ENCODE data around the gene RGS3.
"Not testable (repeated sequence)": the region's sequence is repeated elsewhere in the genome, so short reads cannot be mapped to it uniquely, and the experiment has no call there.

The RGS3 gene

DNA sequence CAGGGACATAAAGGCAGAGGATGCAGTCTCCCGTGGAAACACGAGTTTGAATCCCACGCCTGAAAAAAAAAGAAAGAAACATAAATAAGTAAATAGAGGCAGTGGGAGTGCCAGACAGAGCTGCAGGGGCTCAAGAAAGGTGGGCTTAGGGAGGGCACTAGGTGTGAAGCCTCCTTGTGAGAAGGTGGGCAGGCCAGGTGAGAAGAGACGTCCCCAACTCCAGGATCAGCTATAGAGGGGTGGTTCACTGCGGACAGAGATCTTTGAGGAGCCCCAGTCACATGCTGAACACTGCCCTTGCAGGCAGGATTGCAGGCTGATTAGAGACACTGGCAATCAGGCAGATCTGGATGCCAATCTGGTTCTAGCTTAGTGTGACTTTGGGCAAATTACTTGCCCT lies 172.1 kb downstream of the RGS3 start:
- Histone ChIP-seq H3K4me2 (ENCODE audit: low read length) (no peak overlapping the region), H3K4ac (ENCODE audit: low read depth, low read length) (no peak overlapping the region), H2BK5ac (ENCODE audit: low read length) (no peak overlapping the region), H4K5ac (ENCODE audit: low read length) (no peak overlapping the region), H2BK15ac (replicated peaks; ENCODE audit: low read depth) (no peak overlapping the region), H3K79me1 (ENCODE audit: low read length) (no peaks in the 10 kb centered on the region), H3K27me3 (ENCODE audit: insufficient read depth, low read length, poor library complexity) (no peaks in the 10 kb centered on the region), H3K18ac (ENCODE audit: low read length) (no peak overlapping the region), H3K4me3 (ENCODE audit: low read length) (no peak overlapping the region), H3K23ac (ENCODE audit: low read length) (no peak overlapping the region), H4K8ac (ENCODE audit: low read depth, low read length) (no peak overlapping the region), H3K4me1 (ENCODE audit: control insufficient read depth, low read depth, low read length) (no peaks in the 10 kb centered on the region), H3K9ac (ENCODE audit: low read length) (no peak overlapping the region), H3K79me2 (ENCODE audit: control insufficient read depth, insufficient read depth, low read length) (no peaks in the 10 kb centered on the region), H3K36me3 (ENCODE audit: control insufficient read depth, insufficient read depth, low read length) (no peaks in the 10 kb centered on the region), H2AK5ac (ENCODE audit: low read length) (no peak overlapping the region), H2BK120ac (ENCODE audit: low read depth, low read length) (no peak overlapping the region), H3K27ac (ENCODE audit: low read depth, low read length) (no peak overlapping the region), H3K56ac (ENCODE audit: low read length) (no peak overlapping the region)
- WGBS (ENCODE audit: extremely low coverage, insufficient coverage, low lambda C conversion rate), result no CpG with 5 or more reads among the region's 5 CpGs
- DNase-seq, result no peak

DNA sequence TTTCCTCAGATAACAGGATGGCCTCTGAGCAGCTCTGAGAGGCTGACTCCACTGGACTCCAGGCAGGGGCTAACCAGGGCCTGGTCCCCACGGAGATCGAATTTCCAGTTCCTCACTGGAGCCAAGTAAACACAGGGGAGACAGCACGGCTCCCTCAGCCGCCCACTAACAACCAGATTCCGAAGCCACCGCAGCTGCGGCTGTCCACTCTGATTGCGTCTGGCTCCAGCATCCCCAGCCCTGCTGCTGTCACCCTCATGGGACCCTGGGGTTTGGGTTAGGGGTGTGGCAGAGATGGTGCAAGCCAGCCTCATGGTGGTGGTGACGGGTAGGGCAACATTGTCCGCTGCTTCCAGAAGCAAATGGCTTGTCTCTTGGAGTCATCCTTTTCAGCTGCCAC lies 172.6 kb downstream of the RGS3 start:
- no peaks in the 10 kb centered on the region for H3K79me2 ChIP-seq (ENCODE audit: control insufficient read depth, insufficient read depth, low read length)
- H4K8ac ChIP-seq (ENCODE audit: low read depth, low read length), result no peak overlapping the region
- H3K27ac ChIP-seq (ENCODE audit: low read depth, low read length), result no peak overlapping the region
- H3K79me1 ChIP-seq (ENCODE audit: low read length), result no peaks in the 10 kb centered on the region
- H3K4ac ChIP-seq (ENCODE audit: low read depth, low read length), result no peak overlapping the region
- H3K4me2 ChIP-seq (ENCODE audit: low read length), result no peak overlapping the region
- H3K23ac ChIP-seq (ENCODE audit: low read length), result no peak overlapping the region
- H3K9ac ChIP-seq (ENCODE audit: low read length), result no peak overlapping the region
- no peak overlapping the region for H3K18ac ChIP-seq (ENCODE audit: low read length)
- DNase-seq, result no peak
- no peak overlapping the region for H3K4me3 ChIP-seq (ENCODE audit: low read length)
- no peaks in the 10 kb centered on the region for H3K36me3 ChIP-seq (ENCODE audit: control insufficient read depth, insufficient read depth, low read length)
- H2BK15ac ChIP-seq (replicated peaks; ENCODE audit: low read depth), result no peak overlapping the region
- no peak overlapping the region for H2BK120ac ChIP-seq (ENCODE audit: low read depth, low read length)
- no CpG with 5 or more reads among the region's 10 CpGs for WGBS (ENCODE audit: extremely low coverage, insufficient coverage, low lambda C conversion rate)
- no peaks in the 10 kb centered on the region for H3K4me1 ChIP-seq (ENCODE audit: control insufficient read depth, low read depth, low read length)
- H2BK5ac ChIP-seq (ENCODE audit: low read length), result no peak overlapping the region
- H2AK5ac ChIP-seq (ENCODE audit: low read length), result no peak overlapping the region
- no peak overlapping the region for H4K5ac ChIP-seq (ENCODE audit: low read length)
- H3K56ac ChIP-seq (ENCODE audit: low read length), result no peak overlapping the region
- no peaks in the 10 kb centered on the region for H3K27me3 ChIP-seq (ENCODE audit: insufficient read depth, low read length, poor library complexity)

GRCh38 chr9:113636693-113637092 lies 173.2 kb downstream of the RGS3 start:
- H3K36me3 ChIP-seq (ENCODE audit: control insufficient read depth, insufficient read depth, low read length), result no peaks in the 10 kb centered on the region
- no peak overlapping the region for H2AK5ac ChIP-seq (ENCODE audit: low read length)
- no peaks in the 10 kb centered on the region for H3K79me1 ChIP-seq (ENCODE audit: low read length)
- H4K8ac ChIP-seq (ENCODE audit: low read depth, low read length), result no peak overlapping the region
- DNase-seq, result no peak
- no peak overlapping the region for H4K5ac ChIP-seq (ENCODE audit: low read length)
- no peak overlapping the region for H3K27ac ChIP-seq (ENCODE audit: low read depth, low read length)
- H3K27me3 ChIP-seq (ENCODE audit: insufficient read depth, low read length, poor library complexity), result no peaks in the 10 kb centered on the region
- H3K56ac ChIP-seq (ENCODE audit: low read length), result no peak overlapping the region
- H3K4me3 ChIP-seq (ENCODE audit: low read length), result no peak overlapping the region
- no peak overlapping the region for H2BK5ac ChIP-seq (ENCODE audit: low read length)
- no peak overlapping the region for H2BK120ac ChIP-seq (ENCODE audit: low read depth, low read length)
- no peak overlapping the region for H2BK15ac ChIP-seq (replicated peaks; ENCODE audit: low read depth)
- no CpG with 5 or more reads among the region's 6 CpGs for WGBS (ENCODE audit: extremely low coverage, insufficient coverage, low lambda C conversion rate)
- no peak overlapping the region for H3K18ac ChIP-seq (ENCODE audit: low read length)
- H3K4me2 ChIP-seq (ENCODE audit: low read length), result no peak overlapping the region
- no peaks in the 10 kb centered on the region for H3K4me1 ChIP-seq (ENCODE audit: control insufficient read depth, low read depth, low read length)
- no peak overlapping the region for H3K4ac ChIP-seq (ENCODE audit: low read depth, low read length)
- H3K23ac ChIP-seq (ENCODE audit: low read length), result no peak overlapping the region
- H3K9ac ChIP-seq (ENCODE audit: low read length), result no peak overlapping the region
- H3K79me2 ChIP-seq (ENCODE audit: control insufficient read depth, insufficient read depth, low read length), result no peaks in the 10 kb centered on the region

DNA sequence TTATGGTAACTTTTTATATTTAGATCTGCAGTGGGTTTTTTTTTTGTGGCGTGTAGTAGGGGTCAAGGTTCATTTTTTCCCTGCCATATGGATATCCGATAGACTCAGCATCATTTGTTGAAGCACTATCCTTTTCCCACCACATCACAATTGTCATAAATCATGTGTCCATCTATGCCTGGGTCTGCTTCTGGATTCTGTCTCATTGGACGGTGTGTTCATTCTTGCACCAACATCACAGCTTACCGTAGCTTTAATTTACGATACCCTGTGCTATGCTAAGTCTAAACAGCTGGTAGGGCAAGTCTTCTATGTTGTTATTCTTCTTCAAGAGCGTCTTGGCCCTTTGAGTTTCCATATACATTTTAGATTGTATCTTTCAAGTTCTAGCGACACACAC lies 175.0 kb downstream of the RGS3 start:
- no CpG with 5 or more reads among the region's 7 CpGs for WGBS (ENCODE audit: extremely low coverage, insufficient coverage, low lambda C conversion rate)
- Histone ChIP-seq H3K18ac (ENCODE audit: low read length) (no peak overlapping the region), H3K23ac (ENCODE audit: low read length) (no peak overlapping the region), H2BK120ac (ENCODE audit: low read depth, low read length) (no peak overlapping the region), H3K36me3 (ENCODE audit: control insufficient read depth, insufficient read depth, low read length) (no peaks in the 10 kb centered on the region), H3K27me3 (ENCODE audit: insufficient read depth, low read length, poor library complexity) (no peaks in the 10 kb centered on the region), H3K4me1 (ENCODE audit: control insufficient read depth, low read depth, low read length) (no peaks in the 10 kb centered on the region), H2BK5ac (ENCODE audit: low read length) (no peak overlapping the region), H3K4me2 (ENCODE audit: low read length) (no peak overlapping the region), H3K79me1 (ENCODE audit: low read length) (no peaks in the 10 kb centered on the region), H4K5ac (ENCODE audit: low read length) (no peak overlapping the region), H2AK5ac (ENCODE audit: low read length) (no peak overlapping the region), H3K27ac (ENCODE audit: low read depth, low read length) (no peak overlapping the region), H3K56ac (ENCODE audit: low read length) (no peak overlapping the region), H3K9ac (ENCODE audit: low read length) (no peak overlapping the region), H4K8ac (ENCODE audit: low read depth, low read length) (no peak overlapping the region), H3K79me2 (ENCODE audit: control insufficient read depth, insufficient read depth, low read length) (no peaks in the 10 kb centered on the region), H3K4ac (ENCODE audit: low read depth, low read length) (no peak overlapping the region), H2BK15ac (replicated peaks; ENCODE audit: low read depth) (no peak overlapping the region), H3K4me3 (ENCODE audit: low read length) (no peak overlapping the region)
- DNase-seq, result no peak

- Histone ChIP-seq H3K4ac (ENCODE audit: low read depth, low read length) (no peak overlapping the region), H3K36me3 (ENCODE audit: control insufficient read depth, insufficient read depth, low read length) (no peaks in the 10 kb centered on the region), H4K8ac (ENCODE audit: low read depth, low read length) (no peak overlapping the region), H2BK5ac (ENCODE audit: low read length) (no peak overlapping the region), H3K23ac (ENCODE audit: low read length) (no peak overlapping the region), H3K4me2 (ENCODE audit: low read length) (no peak overlapping the region), H3K4me1 (ENCODE audit: control insufficient read depth, low read depth, low read length) (no peaks in the 10 kb centered on the region), H2AK5ac (ENCODE audit: low read length) (no peak overlapping the region), H2BK120ac (ENCODE audit: low read depth, low read length) (no peak overlapping the region), H3K79me2 (ENCODE audit: control insufficient read depth, insufficient read depth, low read length) (no peaks in the 10 kb centered on the region), H3K4me3 (ENCODE audit: low read length) (no peak overlapping the region), H4K5ac (ENCODE audit: low read length) (no peak overlapping the region), H2BK15ac (replicated peaks; ENCODE audit: low read depth) (no peak overlapping the region), H3K56ac (ENCODE audit: low read length) (no peak overlapping the region), H3K27me3 (ENCODE audit: insufficient read depth, low read length, poor library complexity) (no peaks in the 10 kb centered on the region), H3K79me1 (ENCODE audit: low read length) (no peaks in the 10 kb centered on the region), H3K9ac (ENCODE audit: low read length) (no peak overlapping the region), H3K27ac (ENCODE audit: low read depth, low read length) (no peak overlapping the region), H3K18ac (ENCODE audit: low read length) (no peak overlapping the region)
- WGBS (ENCODE audit: extremely low coverage, insufficient coverage, low lambda C conversion rate), result no CpG with 5 or more reads among the region's 4 CpGs
- no peak for DNase-seq
Observed at GRCh38 chr9:113638897-113639296, 175.4 kb downstream of the RGS3 start.

DNA sequence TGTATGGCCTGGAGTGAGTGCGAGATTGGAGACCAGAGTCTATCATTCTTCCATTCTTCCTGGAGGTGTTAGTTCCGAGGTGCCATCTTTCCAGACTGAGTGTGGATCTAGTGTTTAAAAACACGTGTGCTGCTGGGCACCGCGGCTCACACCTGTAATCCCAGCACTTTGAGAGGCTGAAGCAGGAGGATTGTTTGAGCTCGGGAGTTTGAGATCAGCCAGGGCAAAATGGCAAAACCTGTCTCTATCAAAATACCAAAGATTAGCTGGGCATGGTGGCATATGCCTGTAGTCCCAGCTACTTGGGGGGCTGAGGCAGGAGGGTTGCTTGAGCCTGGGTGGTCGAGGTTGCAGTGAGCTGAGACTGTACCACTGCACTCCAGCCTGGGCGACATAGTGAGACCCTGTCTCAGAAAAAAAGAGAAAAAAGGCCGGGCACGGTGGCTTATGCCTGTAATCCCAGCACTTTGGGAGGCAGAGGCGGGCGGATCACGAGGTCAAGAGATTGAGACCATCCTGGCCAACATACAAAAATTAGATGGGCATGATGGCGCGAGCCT lies 176.0 kb downstream of the RGS3 start:
- not testable (repeated sequence) for H2BK120ac ChIP-seq (ENCODE audit: low read depth, low read length); H3K79me2 ChIP-seq (ENCODE audit: control insufficient read depth, insufficient read depth, low read length); H3K4ac ChIP-seq (ENCODE audit: low read depth, low read length)

More for the DNA sequence above, 176.0 kb downstream of the RGS3 start:
- WGBS (ENCODE audit: extremely low coverage, insufficient coverage, low lambda C conversion rate), result no CpG with 5 or more reads among the region's 15 CpGs
- not testable (repeated sequence) for H3K4me3 ChIP-seq (ENCODE audit: low read length); H3K36me3 ChIP-seq (ENCODE audit: control insufficient read depth, insufficient read depth, low read length); H3K18ac ChIP-seq (ENCODE audit: low read length); H3K27ac ChIP-seq (ENCODE audit: low read depth, low read length); H3K56ac ChIP-seq (ENCODE audit: low read length); H2BK15ac ChIP-seq (replicated peaks; ENCODE audit: low read depth); H3K4me1 ChIP-seq (ENCODE audit: control insufficient read depth, low read depth, low read length); H3K27me3 ChIP-seq (ENCODE audit: insufficient read depth, low read length, poor library complexity); DNase-seq; H4K8ac ChIP-seq (ENCODE audit: low read depth, low read length); H3K23ac ChIP-seq (ENCODE audit: low read length); H2AK5ac ChIP-seq (ENCODE audit: low read length); H4K5ac ChIP-seq (ENCODE audit: low read length); H2BK5ac ChIP-seq (ENCODE audit: low read length); H3K4me2 ChIP-seq (ENCODE audit: low read length); H3K79me1 ChIP-seq (ENCODE audit: low read length); H3K9ac ChIP-seq (ENCODE audit: low read length)
